ENCODE results near the gene BUD23.

DNA sequence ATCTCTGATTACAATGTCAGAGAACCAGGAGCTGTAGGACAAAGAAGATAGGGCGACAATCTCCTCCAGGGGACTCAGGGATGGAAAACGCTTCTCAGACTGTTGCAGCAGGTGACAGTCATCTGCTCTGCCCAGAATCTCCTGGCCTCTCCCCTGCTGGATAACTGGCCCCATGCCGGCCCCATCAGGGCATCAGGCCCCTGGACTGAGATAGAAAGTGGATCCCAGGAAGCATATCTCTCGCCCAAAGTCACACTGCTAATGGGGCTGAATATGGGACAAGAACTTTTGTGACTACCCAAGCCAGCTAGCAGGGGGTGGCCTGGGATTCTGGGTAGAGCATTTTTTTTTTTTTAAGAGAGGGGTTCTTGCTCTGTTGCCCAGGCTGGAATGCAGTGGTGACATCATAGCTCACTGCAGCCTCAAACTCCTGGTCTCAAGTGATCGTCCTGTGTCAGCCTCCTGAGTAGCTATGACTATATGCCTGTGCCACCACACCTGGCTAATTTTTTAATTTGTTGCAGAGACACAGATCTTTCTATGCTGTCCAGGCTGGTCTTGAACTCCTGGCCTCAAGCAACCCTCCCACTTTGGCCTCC is 38.6 kb upstream of the BUD23 start:
- TF ChIP-seq, protein P1, sequence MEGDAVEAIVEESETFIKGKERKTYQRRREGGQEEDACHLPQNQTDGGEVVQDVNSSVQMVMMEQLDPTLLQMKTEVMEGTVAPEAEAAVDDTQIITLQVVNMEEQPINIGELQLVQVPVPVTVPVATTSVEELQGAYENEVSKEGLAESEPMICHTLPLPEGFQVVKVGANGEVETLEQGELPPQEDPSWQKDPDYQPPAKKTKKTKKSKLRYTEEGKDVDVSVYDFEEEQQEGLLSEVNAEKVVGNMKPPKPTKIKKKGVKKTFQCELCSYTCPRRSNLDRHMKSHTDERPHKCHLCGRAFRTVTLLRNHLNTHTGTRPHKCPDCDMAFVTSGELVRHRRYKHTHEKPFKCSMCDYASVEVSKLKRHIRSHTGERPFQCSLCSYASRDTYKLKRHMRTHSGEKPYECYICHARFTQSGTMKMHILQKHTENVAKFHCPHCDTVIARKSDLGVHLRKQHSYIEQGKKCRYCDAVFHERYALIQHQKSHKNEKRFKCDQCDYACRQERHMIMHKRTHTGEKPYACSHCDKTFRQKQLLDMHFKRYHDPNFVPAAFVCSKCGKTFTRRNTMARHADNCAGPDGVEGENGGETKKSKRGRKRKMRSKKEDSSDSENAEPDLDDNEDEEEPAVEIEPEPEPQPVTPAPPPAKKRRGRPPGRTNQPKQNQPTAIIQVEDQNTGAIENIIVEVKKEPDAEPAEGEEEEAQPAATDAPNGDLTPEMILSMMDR (IDR thresholded peaks at IDR 0.05), result no peak
- TF ChIP-seq POLR2A (IDR thresholded peaks at IDR 0.05) (no peak), EP300 (IDR thresholded peaks at IDR 0.05) (no peak)

Measured in tibial nerve (tissue), 4 donors.